ENCODE results near the gene NTF3.

GRCh38 chr12:5432011-5432400 lies at the start of gene NTF3:
- TF ChIP-seq, protein P1, sequence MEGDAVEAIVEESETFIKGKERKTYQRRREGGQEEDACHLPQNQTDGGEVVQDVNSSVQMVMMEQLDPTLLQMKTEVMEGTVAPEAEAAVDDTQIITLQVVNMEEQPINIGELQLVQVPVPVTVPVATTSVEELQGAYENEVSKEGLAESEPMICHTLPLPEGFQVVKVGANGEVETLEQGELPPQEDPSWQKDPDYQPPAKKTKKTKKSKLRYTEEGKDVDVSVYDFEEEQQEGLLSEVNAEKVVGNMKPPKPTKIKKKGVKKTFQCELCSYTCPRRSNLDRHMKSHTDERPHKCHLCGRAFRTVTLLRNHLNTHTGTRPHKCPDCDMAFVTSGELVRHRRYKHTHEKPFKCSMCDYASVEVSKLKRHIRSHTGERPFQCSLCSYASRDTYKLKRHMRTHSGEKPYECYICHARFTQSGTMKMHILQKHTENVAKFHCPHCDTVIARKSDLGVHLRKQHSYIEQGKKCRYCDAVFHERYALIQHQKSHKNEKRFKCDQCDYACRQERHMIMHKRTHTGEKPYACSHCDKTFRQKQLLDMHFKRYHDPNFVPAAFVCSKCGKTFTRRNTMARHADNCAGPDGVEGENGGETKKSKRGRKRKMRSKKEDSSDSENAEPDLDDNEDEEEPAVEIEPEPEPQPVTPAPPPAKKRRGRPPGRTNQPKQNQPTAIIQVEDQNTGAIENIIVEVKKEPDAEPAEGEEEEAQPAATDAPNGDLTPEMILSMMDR (IDR thresholded peaks at IDR 0.05; ENCODE audit: low read depth, low read length), result no peak
- TF ChIP-seq EZH2phosphoT487 (IDR thresholded peaks at IDR 0.05; ENCODE audit: low read depth), result no peak
